GM23338 (cell line): ENCODE measurements around the gene CDH5. TPM values are rescaled to one million over a fixed set of nuclear protein-coding genes. Genes with fewer than 3 reads are reported as not detected.

Experiments used
- ATAC-seq: fragments of 200-7000 bp; cut with Tn5 transposase; 3 replicates; pipeline ENCODE4 v1.9.1; 2020
- DNase-seq: peaks from one replicate; pipeline ENCODE4 v3.0.0-alpha.2; 2015; ENCODE audit warnings: low spot score
- H2AFZ ChIP-seq: fragments of 200-600 bp; sonication (generic); 2 replicates; pipeline ENCODE4 v1.8.0; 2016; ENCODE audit warnings: antibody characterized with exemption, mild to moderate bottlenecking, moderate library complexity
- H3F3A ChIP-seq: fragments of 200-600 bp; sonication (generic); replicated peaks from 2 replicates; pipeline ENCODE4 v1.8.0; 2017; ENCODE audit warnings: antibody characterized with exemption, mixed run types, low read depth
- H3K27ac ChIP-seq: fragments of 200-600 bp; sonication (generic); 2 replicates; pipeline ENCODE4 v1.6.1; 2016; ENCODE audit warnings: low read depth
- H3K27me3 ChIP-seq: fragments of 200-600 bp; sonication (generic); 2 replicates; pipeline ENCODE4 v1.8.0; 2016; ENCODE audit warnings: mild to moderate bottlenecking, mixed run types, moderate library complexity; ENCODE audit not compliant: insufficient read depth
- H3K36me3 ChIP-seq: fragments of 200-600 bp; sonication (generic); 2 replicates; pipeline ENCODE4 v1.8.0; 2016; ENCODE audit warnings: mild to moderate bottlenecking; ENCODE audit not compliant: insufficient read depth
- H3K4me1 ChIP-seq: fragments of 200-600 bp; sonication (generic); 2 replicates; pipeline ENCODE4 v1.8.0; 2016; ENCODE audit warnings: mild to moderate bottlenecking, moderate library complexity; ENCODE audit not compliant: insufficient read depth
- H3K4me2 ChIP-seq: fragments of 200-600 bp; sonication (generic); 2 replicates; pipeline ENCODE4 v1.7.1; 2017; ENCODE audit warnings: mixed run types
- H3K4me3 ChIP-seq: fragments of 200-600 bp; sonication (generic); 2 replicates; pipeline ENCODE4 v1.6.1; 2016; ENCODE audit warnings: mixed run types
- H3K79me2 ChIP-seq: fragments of 200-600 bp; sonication (generic); replicated peaks from 2 replicates; pipeline ENCODE4 v1.8.0; 2017; ENCODE audit warnings: mild to moderate bottlenecking; ENCODE audit not compliant: insufficient read depth
- H3K9me2 ChIP-seq: fragments of 200-600 bp; sonication (generic); 2 replicates; pipeline ENCODE4 v1.8.0; 2017; ENCODE audit not compliant: insufficient read depth
- H4K20me1 ChIP-seq: fragments of 200-600 bp; sonication (generic); replicated peaks from 2 replicates; pipeline ENCODE4 v1.8.0; 2017; ENCODE audit warnings: mild to moderate bottlenecking; ENCODE audit not compliant: insufficient read depth
- H3K27ac Mint-ChIP-seq: 2 replicates; pipeline ENCODE4 v1.8.0; 2020; ENCODE audit warnings: inconsistent platforms, mild to moderate bottlenecking, moderate library complexity, mixed read lengths
- H3K27me3 Mint-ChIP-seq: 3 replicates; pipeline ENCODE4 v1.8.0; 2022; ENCODE audit warnings: low read depth, mild to moderate bottlenecking, moderate library complexity, mixed read lengths, inconsistent platforms; ENCODE audit not compliant: insufficient read depth, poor library complexity
- H3K36me3 Mint-ChIP-seq: 3 replicates; pipeline ENCODE4 v1.8.0; 2021; ENCODE audit warnings: low read depth, mild to moderate bottlenecking, inconsistent platforms, moderate library complexity, mixed read lengths
- H3K4me1 Mint-ChIP-seq: 3 replicates; pipeline ENCODE4 v1.8.0; 2020; ENCODE audit warnings: mild to moderate bottlenecking, inconsistent platforms, mixed read lengths
- H3K4me3 Mint-ChIP-seq: 3 replicates; pipeline ENCODE4 v1.8.0; 2021; ENCODE audit warnings: moderate library complexity, mild to moderate bottlenecking, inconsistent platforms, mixed read lengths
- H3K9me3 Mint-ChIP-seq: 3 replicates; pipeline ENCODE4 v1.8.0; 2020; ENCODE audit warnings: moderate library complexity, mild to moderate bottlenecking, inconsistent platforms, mixed read lengths
- CREB1 ChIP-seq: fragments of 250-450 bp; sonication (Bioruptor Pico); IDR thresholded peaks from 2 replicates; pipeline ENCODE4 v1.5.0; 2020; ENCODE audit warnings: low read depth, mild to moderate bottlenecking, moderate library complexity
- EZH2phosphoT487 ChIP-seq: fragments of 200-600 bp; sonication (generic); IDR thresholded peaks from one replicate; pipeline ENCODE4 v1.8.1; 2018; ENCODE audit warnings: antibody characterized with exemption; ENCODE audit not compliant: unreplicated experiment
- NANOG ChIP-seq: IDR thresholded peaks from 2 replicates; pipeline ENCODE4 v1.6.1; 2016; ENCODE audit warnings: antibody characterized with exemption, borderline replicate concordance
- ZNF114 ChIP-seq: fragments of 250-450 bp; sonication (Bioruptor Pico); IDR thresholded peaks from 2 replicates; pipeline ENCODE4 v1.5.0; 2020; ENCODE audit warnings: mild to moderate bottlenecking, moderate library complexity
- ZNF331 ChIP-seq: fragments of 250-450 bp; sonication (Bioruptor Pico); IDR thresholded peaks from 2 replicates; pipeline ENCODE4 v1.5.0; 2020; ENCODE audit warnings: low read depth, mild to moderate bottlenecking, moderate library complexity
- polyA plus RNA-seq: library from polyadenylated mRNA; unstranded; fragments of >200 nt; fragmentation: Nextera tagmentation; extraction: Ambion mirVana; gene quantifications from 2 replicates; pipeline ENCODE4 v1.2.1, GENCODE V29; 2016
- total RNA-seq: library from RNA; depleted of rRNA; stranded (reverse); fragments of >200 nt; shearing (Covaris generic); gene quantifications from 2 replicates; pipeline ENCODE4 v1.2.3, GENCODE V29; 2014
- TF ChIP-seq, protein P1 (sequence below), 2 experiments: fragments of 200-600 bp in 1 of 2; sonication (generic) in 1 of 2; conservative IDR thresholded peaks; 2 replicates each; pipeline versions ENCODE4 v1.5.1 to v1.6.1; 2016 to 2017; ENCODE audit warnings: antibody characterized with exemption in 2 of 2, low read depth in 2 of 2, mild to moderate bottlenecking in 2 of 2, moderate library complexity in 1 of 2
- TF ChIP-seq, protein P2 (sequence below): IDR thresholded peaks from 2 replicates; pipeline ENCODE4 v1.6.1; 2016; ENCODE audit warnings: antibody characterized with exemption

Gene CDH5
- total and polyA plus RNA-seq, 2 experiments from 2014 or later: 0.18 TPM; not detected in 1

DNA sequence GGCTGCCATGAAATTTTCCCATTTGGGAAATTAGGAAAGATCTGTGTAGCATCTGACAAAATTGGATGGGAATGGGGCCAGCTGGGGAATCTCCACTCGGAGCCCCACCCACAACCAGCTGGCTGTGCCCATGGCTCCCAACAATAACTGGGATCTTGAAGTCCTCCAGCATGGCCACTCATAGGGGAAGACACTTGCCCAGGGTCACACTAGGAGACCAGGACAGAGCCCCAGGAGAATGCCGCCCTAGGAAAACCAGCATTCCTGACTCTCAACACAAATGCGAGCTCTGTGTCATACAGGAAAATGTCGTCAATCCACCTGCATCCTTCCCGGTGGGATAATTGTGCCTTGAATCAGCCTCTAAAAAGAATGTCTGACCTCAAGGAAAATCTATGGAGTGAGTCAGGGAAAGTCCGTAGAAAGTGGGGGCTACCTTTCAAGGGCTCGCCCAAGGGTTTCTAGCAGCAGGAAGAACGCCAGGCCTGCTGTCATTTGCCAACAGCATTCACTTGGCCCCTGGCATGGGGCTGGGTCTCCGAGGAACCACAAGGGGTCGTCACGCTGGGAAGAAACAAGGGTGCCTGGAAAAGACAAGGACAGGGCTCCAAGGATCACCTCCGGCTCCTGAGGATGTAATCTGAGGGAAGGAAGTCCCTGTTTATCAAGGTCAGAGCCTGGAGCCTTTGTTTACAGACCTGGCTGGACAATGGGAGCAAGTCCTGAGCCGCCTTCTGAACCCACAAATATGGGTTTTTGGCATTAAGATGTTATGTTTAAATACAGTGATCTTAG is 15.9 kb downstream of the CDH5 start:
- H3K4me3 Mint-ChIP-seq: no peak overlapping the region

DNA sequence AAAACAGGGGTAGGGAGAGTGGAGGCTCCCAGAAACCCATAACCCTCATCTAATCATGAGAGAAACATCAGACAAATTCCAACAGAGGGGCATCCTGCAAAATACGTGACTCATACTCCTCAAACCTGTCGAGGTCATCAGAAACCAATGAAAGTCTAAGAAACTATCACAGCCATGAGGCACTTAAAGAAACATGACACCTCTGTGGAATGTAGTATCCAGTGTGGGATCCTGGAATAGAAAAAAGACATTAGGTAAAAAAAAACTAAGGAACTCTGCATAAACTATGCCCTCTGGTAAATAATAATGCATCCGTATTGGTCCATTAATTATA is 16.4 kb downstream of the CDH5 start:
- no peak overlapping the region for H2AFZ ChIP-seq
- H3K36me3 ChIP-seq: no peaks in the 10 kb centered on the region
- no peak overlapping the region for H3K27ac ChIP-seq
- Mint-ChIP-seq H3K9me3 (no peaks in the 10 kb centered on the region; the same call in 2 of the 3 replicates), H3K4me3 (no peak overlapping the region), H3K4me1 (peaks cover 9% of the 10 kb centered on the region; the same call in 2 of the 3 replicates), H3K27ac (no peak overlapping the region), H3K27me3 (peaks cover 7% of the 10 kb centered on the region), H3K36me3 (no peaks in the 10 kb centered on the region; the same call in 2 of the 3 replicates)
- peak; percentile 64 for ATAC-seq
- TF ChIP-seq ZNF331 (no peak), CREB1 (CRISPR knock-in tag) (0 out of 2 replicates have a peak, but pooled peaks have one; percentile 10)
- DNase-seq: peak; percentile 65
- no peaks in the 10 kb centered on the region for H3K4me1 ChIP-seq
- H3K27me3 ChIP-seq: no peaks in the 10 kb centered on the region
- no peaks in the 10 kb centered on the region for H4K20me1 ChIP-seq
- H3K9me2 ChIP-seq: 0 out of 2 replicates have a peak, but pooled peaks cover 3% of the 10 kb centered on the region
- H3K4me2 ChIP-seq: no peak overlapping the region
- H3F3A ChIP-seq: no peaks in the 10 kb centered on the region
- no peaks in the 10 kb centered on the region for H3K79me2 ChIP-seq
- no peak overlapping the region for H3K4me3 ChIP-seq

More for the DNA sequence above, 15.9 kb downstream of the CDH5 start:
- Histone ChIP-seq H3K36me3 (no peaks in the 10 kb centered on the region), H4K20me1 (no peaks in the 10 kb centered on the region), H3K27ac (no peak overlapping the region), H3K4me3 (no peak overlapping the region), H3K79me2 (no peaks in the 10 kb centered on the region), H3F3A (no peaks in the 10 kb centered on the region), H3K9me2 (0 out of 2 replicates have a peak, but pooled peaks cover 3% of the 10 kb centered on the region), H3K4me1 (no peaks in the 10 kb centered on the region), H3K27me3 (no peaks in the 10 kb centered on the region), H3K4me2 (no peak overlapping the region), H2AFZ (no peak overlapping the region)
- peak; percentile 23; the same call in 1 of the 3 replicates for ATAC-seq
- no peaks in the 10 kb centered on the region; the same call in 2 of the 3 replicates for H3K36me3 Mint-ChIP-seq
- peaks cover 7% of the 10 kb centered on the region for H3K27me3 Mint-ChIP-seq
- no peak overlapping the region for H3K27ac Mint-ChIP-seq
- no peak for TF ChIP-seq EZH2phosphoT487
- TF ChIP-seq, protein P1, sequence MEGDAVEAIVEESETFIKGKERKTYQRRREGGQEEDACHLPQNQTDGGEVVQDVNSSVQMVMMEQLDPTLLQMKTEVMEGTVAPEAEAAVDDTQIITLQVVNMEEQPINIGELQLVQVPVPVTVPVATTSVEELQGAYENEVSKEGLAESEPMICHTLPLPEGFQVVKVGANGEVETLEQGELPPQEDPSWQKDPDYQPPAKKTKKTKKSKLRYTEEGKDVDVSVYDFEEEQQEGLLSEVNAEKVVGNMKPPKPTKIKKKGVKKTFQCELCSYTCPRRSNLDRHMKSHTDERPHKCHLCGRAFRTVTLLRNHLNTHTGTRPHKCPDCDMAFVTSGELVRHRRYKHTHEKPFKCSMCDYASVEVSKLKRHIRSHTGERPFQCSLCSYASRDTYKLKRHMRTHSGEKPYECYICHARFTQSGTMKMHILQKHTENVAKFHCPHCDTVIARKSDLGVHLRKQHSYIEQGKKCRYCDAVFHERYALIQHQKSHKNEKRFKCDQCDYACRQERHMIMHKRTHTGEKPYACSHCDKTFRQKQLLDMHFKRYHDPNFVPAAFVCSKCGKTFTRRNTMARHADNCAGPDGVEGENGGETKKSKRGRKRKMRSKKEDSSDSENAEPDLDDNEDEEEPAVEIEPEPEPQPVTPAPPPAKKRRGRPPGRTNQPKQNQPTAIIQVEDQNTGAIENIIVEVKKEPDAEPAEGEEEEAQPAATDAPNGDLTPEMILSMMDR (conservative IDR thresholded peaks at IDR 0.05; ENCODE audit: low read depth in 2 of 2): peak; percentile 31 to 55; a peak in 3 of 4 replicates
- DNase-seq: no peak
- no peaks in the 10 kb centered on the region; the same call in 2 of the 3 replicates for H3K9me3 Mint-ChIP-seq
- H3K4me1 Mint-ChIP-seq: peaks cover 9% of the 10 kb centered on the region; the same call in 2 of the 3 replicates

DNA sequence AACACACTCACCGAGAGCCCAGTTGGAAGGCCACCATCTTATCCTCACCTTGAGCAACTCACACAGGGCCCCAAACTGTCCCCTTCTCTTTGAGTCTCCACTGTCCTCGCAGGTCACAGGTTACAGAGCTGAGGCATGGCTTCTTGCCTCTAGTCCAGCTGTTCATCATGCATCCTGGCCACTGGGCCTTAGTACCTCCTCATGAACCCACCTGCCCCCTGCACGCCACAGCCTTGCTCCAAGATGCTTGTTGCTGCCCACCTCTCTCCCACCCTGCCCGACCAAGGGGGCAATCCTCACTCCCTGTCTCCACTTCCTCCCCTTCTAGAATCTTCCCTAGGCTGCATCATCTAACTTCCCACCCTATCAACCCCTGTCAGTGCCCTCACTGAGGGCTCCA is 17.1 kb downstream of the CDH5 start:
- H3K9me2 ChIP-seq: 0 out of 2 replicates have a peak, but pooled peaks cover 3% of the 10 kb centered on the region
- no peaks in the 10 kb centered on the region for H3K4me1 ChIP-seq
- no peak for ATAC-seq
- H3K4me3 Mint-ChIP-seq: no peak overlapping the region
- peaks cover 7% of the 10 kb centered on the region for H3K27me3 Mint-ChIP-seq
- DNase-seq: no peak
- no peaks in the 10 kb centered on the region for H3K79me2 ChIP-seq
- H4K20me1 ChIP-seq: no peaks in the 10 kb centered on the region
- no peaks in the 10 kb centered on the region for H3K36me3 ChIP-seq
- H3K27ac ChIP-seq: no peak overlapping the region
- no peak overlapping the region for H3K4me3 ChIP-seq
- no peak overlapping the region for H3K4me2 ChIP-seq
- no peak overlapping the region for H2AFZ ChIP-seq
- no peak overlapping the region for H3K27ac Mint-ChIP-seq
- H3F3A ChIP-seq: no peaks in the 10 kb centered on the region
- H3K36me3 Mint-ChIP-seq: no peaks in the 10 kb centered on the region; the same call in 2 of the 3 replicates
- H3K4me1 Mint-ChIP-seq: peaks cover 9% of the 10 kb centered on the region; the same call in 2 of the 3 replicates
- H3K27me3 ChIP-seq: no peaks in the 10 kb centered on the region
- no peaks in the 10 kb centered on the region; the same call in 2 of the 3 replicates for H3K9me3 Mint-ChIP-seq
- no peak for TF ChIP-seq NANOG
- TF ChIP-seq ZNF114 (CRISPR knock-in tag): no peak
- TF ChIP-seq, protein P2, sequence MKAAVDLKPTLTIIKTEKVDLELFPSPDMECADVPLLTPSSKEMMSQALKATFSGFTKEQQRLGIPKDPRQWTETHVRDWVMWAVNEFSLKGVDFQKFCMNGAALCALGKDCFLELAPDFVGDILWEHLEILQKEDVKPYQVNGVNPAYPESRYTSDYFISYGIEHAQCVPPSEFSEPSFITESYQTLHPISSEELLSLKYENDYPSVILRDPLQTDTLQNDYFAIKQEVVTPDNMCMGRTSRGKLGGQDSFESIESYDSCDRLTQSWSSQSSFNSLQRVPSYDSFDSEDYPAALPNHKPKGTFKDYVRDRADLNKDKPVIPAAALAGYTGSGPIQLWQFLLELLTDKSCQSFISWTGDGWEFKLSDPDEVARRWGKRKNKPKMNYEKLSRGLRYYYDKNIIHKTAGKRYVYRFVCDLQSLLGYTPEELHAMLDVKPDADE: no peak
